HepG2 (cell line): Measurements from ENCODE around the gene VAMP5. TPM values are rescaled to one million over a fixed set of nuclear protein-coding genes. Genes with fewer than 3 reads are reported as not detected.
A peak's percentile ranks its signal among the peaks of the same experiment; 100 is the strongest.

Experiments used
- ADNP ChIP-seq: sonication (generic); formaldehyde crosslinking; IDR thresholded peaks from 2 replicates; pipeline ENCODE4 v1.4.0; 2020; ENCODE audit warnings: missing genetic modification reagents
- DMAP1 ChIP-seq: IDR thresholded peaks from 2 replicates; pipeline ENCODE4 v1.6.1; 2016
- HDAC1 ChIP-seq: sonication (generic); formaldehyde crosslinking; IDR thresholded peaks from 2 replicates; pipeline ENCODE4 v1.5.1; 2020; ENCODE audit warnings: mild to moderate bottlenecking, missing genetic modification reagents
- HOXA9 ChIP-seq: sonication (generic); formaldehyde crosslinking; IDR thresholded peaks from 2 replicates; pipeline ENCODE4 v1.8.1; 2022; ENCODE audit warnings: missing genetic modification reagents, mild to moderate bottlenecking, moderate library complexity, borderline replicate concordance
- KAT7 ChIP-seq: IDR thresholded peaks from 2 replicates; pipeline ENCODE4 v1.6.1; 2018; ENCODE audit warnings: borderline replicate concordance, missing compliant biosample characterization
- KIAA2018 ChIP-seq: sonication (generic); formaldehyde crosslinking; IDR thresholded peaks from 2 replicates; pipeline ENCODE4 v1.5.0; 2020; ENCODE audit warnings: mild to moderate bottlenecking, missing genetic modification reagents, borderline replicate concordance
- KLF12 ChIP-seq: sonication (generic); formaldehyde crosslinking; IDR thresholded peaks from 2 replicates; pipeline ENCODE4 v1.4.0; 2020; ENCODE audit warnings: missing genetic modification reagents, borderline replicate concordance
- NFE2 ChIP-seq: sonication (generic); formaldehyde crosslinking; IDR thresholded peaks from 2 replicates; pipeline ENCODE4 v1.4.0; 2020; ENCODE audit warnings: missing genetic modification reagents
- PRDM10 ChIP-seq: sonication (generic); formaldehyde crosslinking; IDR thresholded peaks from 2 replicates; pipeline ENCODE4 v1.4.0; 2020; ENCODE audit warnings: low read depth, missing genetic modification reagents
- RCOR2 ChIP-seq: IDR thresholded peaks from 2 replicates; pipeline ENCODE4 v1.6.1; 2016; ENCODE audit warnings: missing biosample characterization, missing genetic modification reagents
- U2AF1 ChIP-seq: fragments of 200-400 bp; formaldehyde crosslinking; optimal IDR thresholded peaks from 2 replicates; pipeline ENCODE3; 2017; ENCODE audit warnings: mild to moderate bottlenecking, low read depth, low read length
- ZFP37 ChIP-seq: sonication (generic); formaldehyde crosslinking; IDR thresholded peaks from 2 replicates; pipeline ENCODE4 v1.4.0; 2020; ENCODE audit warnings: missing genetic modification reagents, borderline replicate concordance
- ZFX ChIP-seq: sonication (generic); formaldehyde crosslinking; IDR thresholded peaks from 2 replicates; pipeline ENCODE4 v1.4.0; 2020; ENCODE audit warnings: mild to moderate bottlenecking, low read depth, missing genetic modification reagents, moderate library complexity
- ZNF737 ChIP-seq: sonication (generic); formaldehyde crosslinking; IDR thresholded peaks from 2 replicates; pipeline ENCODE4 v1.5.0; 2020; ENCODE audit warnings: missing genetic modification reagents, mild to moderate bottlenecking, borderline replicate concordance
- ZNF766 ChIP-seq: sonication (generic); formaldehyde crosslinking; IDR thresholded peaks from 2 replicates; pipeline ENCODE4 v1.5.0; 2020; ENCODE audit warnings: missing genetic modification reagents, borderline replicate concordance
- ZNF770 ChIP-seq: sonication (generic); formaldehyde crosslinking; IDR thresholded peaks from 2 replicates; pipeline ENCODE4 v1.5.0; 2020; ENCODE audit warnings: mild to moderate bottlenecking, missing genetic modification reagents
- polyA plus RNA-seq, 8 experiments: library from polyadenylated mRNA; depleted of rRNA in 3 of 8; stranded (reverse) in 7 of 8; unstranded in 1 of 8; fragments of >200 nt; fragmentation: Illumina TruSeq in 4 of 8; extraction: Trizol in 4 of 8; gene quantifications; 2 replicates each; pipeline versions ENCODE4 v1.2.1 to v1.2.3, GENCODE V29; 2011 to 2016; ENCODE audit warnings: low read depth in 4 of 8, missing spikeins in 1 of 8, mixed read lengths in 1 of 8; ENCODE audit not compliant: insufficient read depth in 1 of 8
- total RNA-seq, 5 experiments: library from RNA; depleted of rRNA; stranded (reverse); fragments of >200 nt; fragmentation: Illumina TruSeq; extraction: Trizol; gene quantifications; 2 replicates each; pipeline ENCODE4 v1.2.3, GENCODE V29; 2016; ENCODE audit warnings: low read depth in 1 of 5

The VAMP5 gene
- total and polyA plus RNA-seq, 2 of the 13 experiments (the other 11 are each of a cell fraction or from before 2014, with no cell fraction given): 7.2 to 56.7 TPM

- TF ChIP-seq HOXA9 (CRISPR knock-in tag): no peak
- TF ChIP-seq PRDM10 (CRISPR knock-in tag): peak; percentile 53; the same call in 1 of the 2 replicates
- TF ChIP-seq RCOR2 (CRISPR knock-in tag): no peak
- TF ChIP-seq KIAA2018 (CRISPR knock-in tag): no peak
- TF ChIP-seq KLF12 (CRISPR knock-in tag): no peak
- TF ChIP-seq NFE2 (CRISPR knock-in tag): no peak
- TF ChIP-seq HDAC1: no peak; the same call in none of the 2 replicates
- no peak for TF ChIP-seq ZNF737
- TF ChIP-seq ZNF766 (CRISPR knock-in tag): no peak; the same call in 1 of the 2 replicates
- peak; percentile 16; the same call in 1 of the 2 replicates for TF ChIP-seq DMAP1 (CRISPR knock-in tag)
- TF ChIP-seq ZFX (CRISPR knock-in tag): no peak
- TF ChIP-seq ZNF770: no peak
- TF ChIP-seq ZFP37 (CRISPR knock-in tag): 0 out of 2 replicates have a peak, but pooled peaks have one; percentile 11
- no peak for TF ChIP-seq U2AF1
- TF ChIP-seq ADNP: no peak
- no peak for TF ChIP-seq KAT7 (CRISPR knock-in tag)
Observed at GRCh38 chr2:85601771-85602475, 17.7 kb downstream of the VAMP5 start (continued).
